SK-N-SH treated with all-trans-retinoic acid at 6 μM for 48 hours (cell line): ENCODE data around the gene KIF13A.

Experiments
- ATAC-seq: fragments of 200-7000 bp; cut with Tn5 transposase; 3 replicates; pipeline ENCODE4 v1.9.1; 2020; ENCODE audit warnings: mild to moderate bottlenecking, moderate library complexity
- ARNTL ChIP-seq: fragments of 450-650 bp; formaldehyde crosslinking; IDR thresholded peaks from 2 replicates; pipeline ENCODE4 v1.5.0; 2020; ENCODE audit warnings: low read depth, mild to moderate bottlenecking, moderate library complexity, borderline replicate concordance
- CREB5 ChIP-seq: fragments of 250-450 bp; sonication (Bioruptor Pico); IDR thresholded peaks from 2 replicates; pipeline ENCODE4 v1.5.1; 2020; ENCODE audit warnings: low read depth, mild to moderate bottlenecking, moderate library complexity
- ESRRG ChIP-seq: fragments of 250-450 bp; sonication (Bioruptor Pico); IDR thresholded peaks from 2 replicates; pipeline ENCODE4 v1.6.1; 2021; ENCODE audit warnings: mild to moderate bottlenecking
- GLIS3 ChIP-seq: fragments of 250-450 bp; sonication (Bioruptor Pico); IDR thresholded peaks from 2 replicates; pipeline ENCODE4 v1.5.0; 2020; ENCODE audit warnings: mild to moderate bottlenecking, moderate library complexity
- ISL1 ChIP-seq: fragments of 250-450 bp; sonication (Bioruptor Pico); IDR thresholded peaks from 2 replicates; pipeline ENCODE4 v2.1.2; 2022; ENCODE audit warnings: mild to moderate bottlenecking, moderate library complexity
- OSR1 ChIP-seq: fragments of 250-450 bp; sonication (Bioruptor Pico); IDR thresholded peaks from 2 replicates; pipeline ENCODE4 v1.8.0; 2022; ENCODE audit warnings: moderate library complexity, mild to moderate bottlenecking, inconsistent platforms
- POU6F1 ChIP-seq: fragments of 250-450 bp; sonication (Bioruptor Pico); IDR thresholded peaks from 2 replicates; pipeline ENCODE4 v1.8.0; 2021; ENCODE audit warnings: low read depth, mild to moderate bottlenecking, moderate library complexity, borderline replicate concordance
- RARB ChIP-seq: fragments of 250-450 bp; sonication (Bioruptor Pico); IDR thresholded peaks from 2 replicates; pipeline ENCODE4 v1.8.0; 2021; ENCODE audit warnings: mild to moderate bottlenecking, moderate library complexity
- SNAI2 ChIP-seq: fragments of 250-450 bp; sonication (Bioruptor Pico); IDR thresholded peaks from 2 replicates; pipeline ENCODE4 v1.5.0; 2020; ENCODE audit warnings: mild to moderate bottlenecking, moderate library complexity
- TCF4 ChIP-seq: fragments of 250-450 bp; sonication (Bioruptor Pico); IDR thresholded peaks from 2 replicates; pipeline ENCODE4 v1.8.0; 2021; ENCODE audit warnings: mild to moderate bottlenecking, moderate library complexity, borderline replicate concordance
- TOX ChIP-seq: fragments of 250-450 bp; sonication (Bioruptor Pico); IDR thresholded peaks from 2 replicates; pipeline ENCODE4 v1.8.0; 2021; ENCODE audit warnings: mild to moderate bottlenecking, moderate library complexity, borderline replicate concordance
- TSHZ2 ChIP-seq: fragments of 250-450 bp; sonication (Bioruptor Pico); IDR thresholded peaks from 2 replicates; pipeline ENCODE4 v1.5.0; 2020; ENCODE audit warnings: mild to moderate bottlenecking, moderate library complexity
- ZC3H10 ChIP-seq: fragments of 250-450 bp; sonication (Bioruptor Pico); IDR thresholded peaks from 2 replicates; pipeline ENCODE4 v1.5.1; 2021; ENCODE audit warnings: mild to moderate bottlenecking, moderate library complexity
- ZFP3 ChIP-seq: fragments of 250-450 bp; sonication (Bioruptor Pico); IDR thresholded peaks from 2 replicates; pipeline ENCODE4 v1.5.0; 2020; ENCODE audit warnings: mild to moderate bottlenecking, moderate library complexity
- ZFP30 ChIP-seq: fragments of 450-650 bp; formaldehyde crosslinking; IDR thresholded peaks from 2 replicates; pipeline ENCODE4 v1.5.0; 2022; ENCODE audit warnings: mild to moderate bottlenecking, moderate library complexity
- ZNF565 ChIP-seq: fragments of 450-650 bp; formaldehyde crosslinking; conservative IDR thresholded peaks from 2 replicates; pipeline ENCODE4 v1.5.0; 2020; ENCODE audit warnings: low read depth, mild to moderate bottlenecking, moderate library complexity
- ZNF70 ChIP-seq: fragments of 450-650 bp; formaldehyde crosslinking; IDR thresholded peaks from 2 replicates; pipeline ENCODE4 v1.5.0; 2020; ENCODE audit warnings: mild to moderate bottlenecking, moderate library complexity
- ZNF8 ChIP-seq: fragments of 450-650 bp; formaldehyde crosslinking; IDR thresholded peaks from 2 replicates; pipeline ENCODE4 v1.5.0; 2020; ENCODE audit warnings: mild to moderate bottlenecking, moderate library complexity
- TF ChIP-seq, protein P1 (sequence below): fragments of 250-450 bp; sonication (Bioruptor Pico); IDR thresholded peaks from 2 replicates; pipeline ENCODE4 v1.5.1; 2021; ENCODE audit warnings: mild to moderate bottlenecking, moderate library complexity
- TF ChIP-seq, protein P2 (sequence below): fragments of 250-450 bp; sonication (Bioruptor Pico); IDR thresholded peaks from 2 replicates; pipeline ENCODE4 v1.8.0; 2020; ENCODE audit warnings: mild to moderate bottlenecking, moderate library complexity, borderline replicate concordance

KIF13A gene

GRCh38 chr6:18034798-18035202 is 47.4 kb upstream of the KIF13A start (continued):
- no peak for TF ChIP-seq TSHZ2 (CRISPR knock-in tag)
- no peak for TF ChIP-seq TOX (CRISPR knock-in tag)

GRCh38 chr6:18031680-18032256 is 44.3 kb upstream of the KIF13A start:
- TF ChIP-seq RARB (CRISPR knock-in tag), result no peak
- TF ChIP-seq SNAI2, result no peak
- no peak for TF ChIP-seq CREB5
- TF ChIP-seq ARNTL (CRISPR knock-in tag), result no peak
- no peak for TF ChIP-seq ZFP30 (CRISPR knock-in tag)
- no peak for TF ChIP-seq ZNF565 (CRISPR knock-in tag)
- no peak for TF ChIP-seq TCF4 (CRISPR knock-in tag)
- no peak for TF ChIP-seq ZNF70
- TF ChIP-seq, protein P1, sequence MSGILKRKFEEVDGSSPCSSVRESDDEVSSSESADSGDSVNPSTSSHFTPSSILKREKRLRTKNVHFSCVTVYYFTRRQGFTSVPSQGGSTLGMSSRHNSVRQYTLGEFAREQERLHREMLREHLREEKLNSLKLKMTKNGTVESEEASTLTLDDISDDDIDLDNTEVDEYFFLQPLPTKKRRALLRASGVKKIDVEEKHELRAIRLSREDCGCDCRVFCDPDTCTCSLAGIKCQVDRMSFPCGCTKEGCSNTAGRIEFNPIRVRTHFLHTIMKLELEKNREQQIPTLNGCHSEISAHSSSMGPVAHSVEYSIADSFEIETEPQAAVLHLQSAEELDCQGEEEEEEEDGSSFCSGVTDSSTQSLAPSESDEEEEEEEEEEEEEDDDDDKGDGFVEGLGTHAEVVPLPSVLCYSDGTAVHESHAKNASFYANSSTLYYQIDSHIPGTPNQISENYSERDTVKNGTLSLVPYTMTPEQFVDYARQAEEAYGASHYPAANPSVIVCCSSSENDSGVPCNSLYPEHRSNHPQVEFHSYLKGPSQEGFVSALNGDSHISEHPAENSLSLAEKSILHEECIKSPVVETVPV, result no peak
- no peak for TF ChIP-seq TSHZ2 (CRISPR knock-in tag)
- TF ChIP-seq, protein P2, sequence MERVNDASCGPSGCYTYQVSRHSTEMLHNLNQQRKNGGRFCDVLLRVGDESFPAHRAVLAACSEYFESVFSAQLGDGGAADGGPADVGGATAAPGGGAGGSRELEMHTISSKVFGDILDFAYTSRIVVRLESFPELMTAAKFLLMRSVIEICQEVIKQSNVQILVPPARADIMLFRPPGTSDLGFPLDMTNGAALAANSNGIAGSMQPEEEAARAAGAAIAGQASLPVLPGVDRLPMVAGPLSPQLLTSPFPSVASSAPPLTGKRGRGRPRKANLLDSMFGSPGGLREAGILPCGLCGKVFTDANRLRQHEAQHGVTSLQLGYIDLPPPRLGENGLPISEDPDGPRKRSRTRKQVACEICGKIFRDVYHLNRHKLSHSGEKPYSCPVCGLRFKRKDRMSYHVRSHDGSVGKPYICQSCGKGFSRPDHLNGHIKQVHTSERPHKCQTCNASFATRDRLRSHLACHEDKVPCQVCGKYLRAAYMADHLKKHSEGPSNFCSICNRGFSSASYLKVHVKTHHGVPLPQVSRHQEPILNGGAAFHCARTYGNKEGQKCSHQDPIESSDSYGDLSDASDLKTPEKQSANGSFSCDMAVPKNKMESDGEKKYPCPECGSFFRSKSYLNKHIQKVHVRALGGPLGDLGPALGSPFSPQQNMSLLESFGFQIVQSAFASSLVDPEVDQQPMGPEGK (CRISPR knock-in tag), result no peak
- no peak for TF ChIP-seq GLIS3 (CRISPR knock-in tag)
- TF ChIP-seq ZC3H10 (CRISPR knock-in tag), result no peak
- no peak for TF ChIP-seq ESRRG
- TF ChIP-seq OSR1 (CRISPR knock-in tag), result no peak
- no peak for TF ChIP-seq ZNF8 (CRISPR knock-in tag)
- no peak for TF ChIP-seq ZFP3 (CRISPR knock-in tag)
- TF ChIP-seq ISL1 (CRISPR knock-in tag), result no peak
- no peak for TF ChIP-seq TOX (CRISPR knock-in tag)
- no peak for TF ChIP-seq POU6F1 (CRISPR knock-in tag)
- no peak for ATAC-seq
